Keratinocyte (primary cell): ENCODE measurements around the gene FANCC. TPM values are rescaled to one million over a fixed set of nuclear protein-coding genes. Genes with fewer than 3 reads are reported as not detected.

Experiments
- DNase-seq: peaks from one replicate; pipeline ENCODE4 v3.0.0-alpha.2; 2011; ENCODE audit warnings: low read depth, missing footprints, low spot score
- FAIRE-seq: peaks from 2 replicates; lab custom pipeline; 2011; peaks lifted over from hg19 to GRCh38; lab: Jason Lieb, UNC
- H2AFZ ChIP-seq: 2 replicates; pipeline ENCODE4 v1.6.0; 2012; ENCODE audit warnings: low read length, control low read depth, inconsistent platforms; ENCODE audit not compliant: control insufficient read depth
- H3K27ac ChIP-seq: 2 replicates; pipeline ENCODE4 v1.5.1; 2011; ENCODE audit warnings: low read length; ENCODE audit not compliant: control insufficient read depth, insufficient read depth
- H3K27me3 ChIP-seq: 3 replicates; pipeline ENCODE4 v1.6.0; 2011; ENCODE audit warnings: low read length; ENCODE audit not compliant: control insufficient read depth, insufficient read depth; ENCODE audit errors: extremely low read depth
- H3K36me3 ChIP-seq, 2 experiments: 2 replicates in 1 of 2; 3 replicates in 1 of 2; pipeline ENCODE4 v1.5.1; 2011; ENCODE audit warnings: low read length in 2 of 2, mild to moderate bottlenecking in 1 of 2; ENCODE audit not compliant: control insufficient read depth in 2 of 2, insufficient read depth in 2 of 2; ENCODE audit errors: extremely low read depth in 1 of 2
- H3K4me1 ChIP-seq: 3 replicates; pipeline ENCODE4 v1.5.1; 2011; ENCODE audit warnings: low read length; ENCODE audit not compliant: control insufficient read depth, insufficient read depth; ENCODE audit errors: extremely low read depth
- H3K4me2 ChIP-seq: 3 replicates; pipeline ENCODE4 v1.6.0; 2011; ENCODE audit warnings: low read depth, low read length; ENCODE audit not compliant: control insufficient read depth, insufficient read depth; ENCODE audit errors: extremely low read depth
- H3K4me3 ChIP-seq, 3 experiments: fragments of 200-600 bp in 1 of 3; sonication (generic) in 1 of 3; 2 replicates in 2 of 3; 3 replicates in 1 of 3; pipeline ENCODE4 v1.5.1; 2011 to 2016; ENCODE audit warnings: low read length in 3 of 3, mild to moderate bottlenecking in 3 of 3, control low read depth in 2 of 3, inconsistent platforms in 1 of 3, low read depth in 1 of 3, mixed read lengths in 1 of 3, mixed run types in 1 of 3, moderate library complexity in 1 of 3; ENCODE audit not compliant: control insufficient read depth in 2 of 3, insufficient read depth in 2 of 3; ENCODE audit errors: extremely low read depth in 1 of 3
- H3K79me2 ChIP-seq: 2 replicates; pipeline ENCODE4 v1.6.0; 2012; ENCODE audit warnings: low read length; ENCODE audit not compliant: control insufficient read depth, insufficient read depth
- H3K9ac ChIP-seq: 3 replicates; pipeline ENCODE4 v1.6.0; 2011; ENCODE audit warnings: low read length; ENCODE audit not compliant: control insufficient read depth, insufficient read depth; ENCODE audit errors: extremely low read depth
- H3K9me1 ChIP-seq: 3 replicates; pipeline ENCODE4 v1.6.0; 2011; ENCODE audit warnings: low read length; ENCODE audit not compliant: control insufficient read depth, insufficient read depth; ENCODE audit errors: extremely low read depth
- H3K9me3 ChIP-seq: 2 replicates; pipeline ENCODE4 v1.5.1; 2012; ENCODE audit warnings: low read depth, low read length; ENCODE audit not compliant: control insufficient read depth
- H4K20me1 ChIP-seq: 3 replicates; pipeline ENCODE4 v1.6.0; 2011; ENCODE audit warnings: low read length; ENCODE audit not compliant: control insufficient read depth, insufficient read depth; ENCODE audit errors: extremely low read depth
- CTCF ChIP-seq, 3 experiments: IDR thresholded peaks in 1 of 3; conservative IDR thresholded peaks in 1 of 3; optimal IDR thresholded peaks in 1 of 3; 2 replicates in 2 of 3; 3 replicates in 1 of 3; pipeline versions ENCODE3 to v1.5.1; 2011; ENCODE audit warnings: low read length in 3 of 3, mild to moderate bottlenecking in 3 of 3, moderate library complexity in 2 of 3, control low read depth in 1 of 3, inconsistent platforms in 1 of 3; ENCODE audit not compliant: insufficient read depth in 2 of 3; ENCODE audit errors: extremely low read depth in 1 of 3
- EZH2 ChIP-seq: IDR thresholded peaks from one replicate; pipeline ENCODE4 v1.6.1; 2012; ENCODE audit warnings: inconsistent platforms, mild to moderate bottlenecking, low read length, moderate library complexity
- dilution Hi-C: fragments of 300-500 bp; cut with MboI; formaldehyde crosslinking; loops from one replicate; pipeline ENCODE4 v1.7.0; 2020; ENCODE audit warnings: low sequenced_read_pairs; ENCODE audit not compliant: extremely low pct_ligation_motif_present
- polyA plus RNA-seq, 5 experiments: library from polyadenylated mRNA; depleted of rRNA in 3 of 5; stranded (reverse) in 3 of 5; stranded (forward) in 1 of 5; unstranded in 1 of 5; fragments of >200 nt; gene quantifications; 1 replicate in 1 of 5; 2 replicates in 3 of 5; 3 replicates in 1 of 5; pipeline versions ENCODE4 v1.2.1 to v1.2.3, GENCODE V29; 2011 to 2012; ENCODE audit warnings: missing spikeins in 2 of 5, low read depth in 1 of 5, low replicate concordance in 1 of 5

Gene FANCC
- polyA plus RNA-seq, 1 donor (not counting 4 experiments of a cell fraction or from before 2014, with no cell fraction given), result 8.3 TPM

GRCh38 chr9:95286151-95286550, 31.4 kb downstream of the FANCC start:
- Histone ChIP-seq H3K9me3 (no peaks in the 10 kb centered on the region), H3K27ac (no peak overlapping the region), H4K20me1 (no peaks in the 10 kb centered on the region), H3K79me2 (peaks cover 5% of the 10 kb centered on the region), H3K9me1 (no peaks in the 10 kb centered on the region), H2AFZ (no peak overlapping the region), H3K4me3 (no peak overlapping the region), H3K9ac (no peak overlapping the region), H3K36me3 (no peaks in the 10 kb centered on the region), H3K4me2 (no peak overlapping the region), H3K4me1 (peaks cover 5% of the 10 kb centered on the region), H3K27me3 (no peaks in the 10 kb centered on the region)
- dilution Hi-C loops, result no loop called here
- DNase-seq, result no peak
- FAIRE-seq, result no peak
- TF ChIP-seq EZH2 (no peak), CTCF (optimal IDR thresholded peaks at IDR 0.05 in 1 of 3, IDR thresholded peaks at IDR 0.05 in 1 of 3, conservative IDR thresholded peaks at IDR 0.05 in 1 of 3; ENCODE audit: extremely low read depth in 1 of 3, insufficient read depth in 2 of 3, low read length in 3 of 3) (no peak)

GRCh38 chr9:95285307-95285706, 32.2 kb downstream of the FANCC start:
- no peaks in the 10 kb centered on the region for H4K20me1 ChIP-seq
- TF ChIP-seq CTCF (optimal IDR thresholded peaks at IDR 0.05 in 1 of 3, IDR thresholded peaks at IDR 0.05 in 1 of 3, conservative IDR thresholded peaks at IDR 0.05 in 1 of 3; ENCODE audit: extremely low read depth in 1 of 3, insufficient read depth in 2 of 3, low read length in 3 of 3) (no peak), EZH2 (no peak)
- no peak overlapping the region for H3K9ac ChIP-seq
- H3K4me1 ChIP-seq, result peaks cover 5% of the 10 kb centered on the region
- no peak overlapping the region for H2AFZ ChIP-seq
- DNase-seq (no peak), FAIRE-seq (no peak)
- no peaks in the 10 kb centered on the region for H3K9me1 ChIP-seq
- no peaks in the 10 kb centered on the region for H3K27me3 ChIP-seq
- no peak overlapping the region for H3K4me2 ChIP-seq
- H3K4me3 ChIP-seq, result no peak overlapping the region
- peaks cover 5% of the 10 kb centered on the region for H3K79me2 ChIP-seq
- H3K9me3 ChIP-seq, result no peaks in the 10 kb centered on the region
- no peak overlapping the region for H3K27ac ChIP-seq
- no peaks in the 10 kb centered on the region for H3K36me3 ChIP-seq
- dilution Hi-C loops, result no loop called here
